Astrocyte (in vitro differentiated cells and primary cell): ENCODE results near the gene ATRAID. TPM values are rescaled to one million over a fixed set of nuclear protein-coding genes. Genes with fewer than 3 reads are reported as not detected.

Experiments
- DNase-seq: peaks from one replicate; pipeline ENCODE4 v3.0.0-alpha.2; 2010; ENCODE audit warnings: low read depth
- FAIRE-seq: peaks from 2 replicates; lab custom pipeline; 2011; peaks lifted over from hg19 to GRCh38; lab: Jason Lieb, UNC
- H2AFZ ChIP-seq: 2 replicates; pipeline ENCODE4 v1.6.0; 2012; ENCODE audit warnings: low read depth, low read length, inconsistent platforms
- H3K27ac ChIP-seq: 2 replicates; pipeline ENCODE4 v1.5.1; 2011; ENCODE audit warnings: low read depth, low read length, inconsistent platforms
- H3K27me3 ChIP-seq: 2 replicates; pipeline ENCODE4 v1.6.0; 2011; ENCODE audit warnings: low read length, inconsistent platforms; ENCODE audit not compliant: insufficient read depth
- H3K36me3 ChIP-seq: 2 replicates; pipeline ENCODE4 v1.5.1; 2011; ENCODE audit warnings: low read length, inconsistent platforms; ENCODE audit not compliant: insufficient read depth
- H3K4me1 ChIP-seq: 2 replicates; pipeline ENCODE4 v1.5.1; 2011; ENCODE audit warnings: low read length, inconsistent platforms; ENCODE audit not compliant: insufficient read depth
- H3K4me2 ChIP-seq: 2 replicates; pipeline ENCODE4 v1.6.0; 2012; ENCODE audit warnings: low read length, inconsistent platforms
- H3K4me3 ChIP-seq: 2 replicates; pipeline ENCODE4 v1.5.1; 2011; ENCODE audit warnings: low read depth, mild to moderate bottlenecking, low read length, inconsistent platforms; ENCODE audit not compliant: insufficient read depth
- H3K79me2 ChIP-seq: 2 replicates; pipeline ENCODE4 v1.6.0; 2012; ENCODE audit warnings: mild to moderate bottlenecking, low read length, inconsistent platforms; ENCODE audit not compliant: insufficient read depth
- H3K9ac ChIP-seq: 2 replicates; pipeline ENCODE4 v1.6.0; 2012; ENCODE audit warnings: mild to moderate bottlenecking, low read length, inconsistent platforms
- H3K9me3 ChIP-seq: 2 replicates; pipeline ENCODE4 v1.5.1; 2012; ENCODE audit warnings: low read depth, mild to moderate bottlenecking, low read length, inconsistent platforms; ENCODE audit not compliant: insufficient read depth
- H4K20me1 ChIP-seq: 2 replicates; pipeline ENCODE4 v1.6.0; 2012; ENCODE audit warnings: low read length, inconsistent platforms; ENCODE audit not compliant: insufficient read depth
- H3K27ac Mint-ChIP-seq: one replicate; pipeline ENCODE4 v1.8.0; 2021; ENCODE audit warnings: mild to moderate bottlenecking, mixed read lengths; ENCODE audit not compliant: unreplicated experiment
- H3K27me3 Mint-ChIP-seq: one replicate; pipeline ENCODE4 v1.8.0; 2021; ENCODE audit warnings: low read depth, mixed read lengths; ENCODE audit not compliant: unreplicated experiment
- H3K36me3 Mint-ChIP-seq: one replicate; pipeline ENCODE4 v1.8.0; 2021; ENCODE audit warnings: low read depth, mixed read lengths; ENCODE audit not compliant: unreplicated experiment
- H3K4me1 Mint-ChIP-seq: one replicate; pipeline ENCODE4 v1.8.0; 2021; ENCODE audit warnings: low read depth, mixed read lengths; ENCODE audit not compliant: unreplicated experiment
- H3K4me3 Mint-ChIP-seq: one replicate; pipeline ENCODE4 v1.8.0; 2021; ENCODE audit warnings: mild to moderate bottlenecking, moderate library complexity, mixed read lengths; ENCODE audit not compliant: unreplicated experiment
- H3K9me3 Mint-ChIP-seq: one replicate; pipeline ENCODE4 v1.8.0; 2021; ENCODE audit warnings: mild to moderate bottlenecking, mixed read lengths; ENCODE audit not compliant: unreplicated experiment
- EZH2 ChIP-seq: IDR thresholded peaks from 2 replicates; pipeline ENCODE4 v1.6.1; 2012; ENCODE audit warnings: mild to moderate bottlenecking, low read length, inconsistent platforms; ENCODE audit not compliant: insufficient read depth
- total RNA-seq: library from RNA; stranded (reverse); gene quantifications from 2 replicates; pipeline ENCODE4 v1.2.1, GENCODE V29; 2021
- TF ChIP-seq, protein P1 (sequence below): IDR thresholded peaks from 2 replicates; pipeline ENCODE4 v1.5.1; 2011; ENCODE audit warnings: low read depth, mild to moderate bottlenecking, inconsistent platforms, low read length, moderate library complexity; ENCODE audit not compliant: insufficient read depth

Gene ATRAID
- total RNA-seq, 1 donor from 2014 or later: 62.9 TPM

DNA sequence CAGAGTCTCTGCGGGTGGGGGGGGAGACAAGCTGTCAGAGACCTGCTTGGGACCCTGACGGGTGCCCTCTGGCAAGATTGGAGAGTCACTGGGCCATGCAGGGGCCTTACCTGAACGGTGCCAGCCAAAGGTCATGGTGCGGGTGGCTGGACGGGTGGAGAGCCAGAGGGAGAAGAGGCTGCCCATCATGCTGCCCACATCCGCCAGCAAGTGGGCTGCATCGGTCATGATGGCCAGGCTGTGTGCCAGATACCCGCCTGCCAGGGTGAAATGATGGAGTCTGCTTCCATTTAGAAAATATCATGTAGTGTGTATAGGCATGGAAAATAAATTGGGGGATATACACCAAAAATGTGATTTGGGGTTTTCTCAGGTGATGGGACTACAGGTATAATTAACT, 46.2 kb downstream of the ATRAID start:
- FAIRE-seq: no peak

GRCh38 chr2:27261241-27261925, 49.5 kb downstream of the ATRAID start:
- Histone ChIP-seq H3K9ac (no peak overlapping the region), H3K27me3 (peaks cover 61% of the 10 kb centered on the region), H4K20me1 (peaks cover 14% of the 10 kb centered on the region), H3K4me3 (no peak overlapping the region), H3K9me3 (peaks cover 2% of the 10 kb centered on the region), H3K27ac (no peak overlapping the region), H3K4me2 (no peak overlapping the region), H3K4me1 (peaks cover 6% of the 10 kb centered on the region), H3K36me3 (no peaks in the 10 kb centered on the region), H3K79me2 (no peaks in the 10 kb centered on the region), H2AFZ (no peak overlapping the region)
- H3K4me1 Mint-ChIP-seq: peaks cover 3% of the 10 kb centered on the region
- no peak for DNase-seq
- peaks cover 3% of the 10 kb centered on the region for H3K9me3 Mint-ChIP-seq
- H3K27me3 Mint-ChIP-seq: peaks cover 56% of the 10 kb centered on the region
- H3K27ac Mint-ChIP-seq: no peak overlapping the region
- no peak for FAIRE-seq
- peak overlapping the region; percentile 72 for H3K4me3 Mint-ChIP-seq
- no peak for TF ChIP-seq EZH2
- TF ChIP-seq, protein P1, sequence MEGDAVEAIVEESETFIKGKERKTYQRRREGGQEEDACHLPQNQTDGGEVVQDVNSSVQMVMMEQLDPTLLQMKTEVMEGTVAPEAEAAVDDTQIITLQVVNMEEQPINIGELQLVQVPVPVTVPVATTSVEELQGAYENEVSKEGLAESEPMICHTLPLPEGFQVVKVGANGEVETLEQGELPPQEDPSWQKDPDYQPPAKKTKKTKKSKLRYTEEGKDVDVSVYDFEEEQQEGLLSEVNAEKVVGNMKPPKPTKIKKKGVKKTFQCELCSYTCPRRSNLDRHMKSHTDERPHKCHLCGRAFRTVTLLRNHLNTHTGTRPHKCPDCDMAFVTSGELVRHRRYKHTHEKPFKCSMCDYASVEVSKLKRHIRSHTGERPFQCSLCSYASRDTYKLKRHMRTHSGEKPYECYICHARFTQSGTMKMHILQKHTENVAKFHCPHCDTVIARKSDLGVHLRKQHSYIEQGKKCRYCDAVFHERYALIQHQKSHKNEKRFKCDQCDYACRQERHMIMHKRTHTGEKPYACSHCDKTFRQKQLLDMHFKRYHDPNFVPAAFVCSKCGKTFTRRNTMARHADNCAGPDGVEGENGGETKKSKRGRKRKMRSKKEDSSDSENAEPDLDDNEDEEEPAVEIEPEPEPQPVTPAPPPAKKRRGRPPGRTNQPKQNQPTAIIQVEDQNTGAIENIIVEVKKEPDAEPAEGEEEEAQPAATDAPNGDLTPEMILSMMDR: no peak
- no peaks in the 10 kb centered on the region for H3K36me3 Mint-ChIP-seq

More for the DNA sequence above, 46.2 kb downstream of the ATRAID start:
- no peaks in the 10 kb centered on the region for H3K9me3 ChIP-seq
- H3K27me3 ChIP-seq: peaks cover 28% of the 10 kb centered on the region
- Mint-ChIP-seq H3K4me1 (no peaks in the 10 kb centered on the region), H3K9me3 (peaks cover 3% of the 10 kb centered on the region), H3K27ac (no peak overlapping the region), H3K27me3 (peaks cover 60% of the 10 kb centered on the region), H3K36me3 (no peaks in the 10 kb centered on the region), H3K4me3 (no peak overlapping the region)
- no peaks in the 10 kb centered on the region for H3K79me2 ChIP-seq
- no peak overlapping the region for H3K4me3 ChIP-seq
- no peaks in the 10 kb centered on the region for H3K36me3 ChIP-seq
- H3K27ac ChIP-seq: no peak overlapping the region
- H2AFZ ChIP-seq: no peak overlapping the region
- no peak overlapping the region for H3K9ac ChIP-seq
- DNase-seq: no peak
- no peak overlapping the region for H3K4me2 ChIP-seq
- H3K4me1 ChIP-seq: peaks cover 7% of the 10 kb centered on the region
- no peaks in the 10 kb centered on the region for H4K20me1 ChIP-seq
- TF ChIP-seq, protein P1: no peak
- no peak for TF ChIP-seq EZH2

- Histone ChIP-seq H3K79me2 (no peaks in the 10 kb centered on the region), H2AFZ (no peak overlapping the region), H3K9me3 (peaks cover 2% of the 10 kb centered on the region), H3K4me3 (no peak overlapping the region), H3K36me3 (no peaks in the 10 kb centered on the region), H3K27ac (no peak overlapping the region), H3K27me3 (peaks cover 62% of the 10 kb centered on the region), H4K20me1 (peaks cover 14% of the 10 kb centered on the region), H3K4me1 (peaks cover 6% of the 10 kb centered on the region), H3K9ac (no peak overlapping the region), H3K4me2 (peak overlapping the region; percentile 79)
- peaks cover 51% of the 10 kb centered on the region for H3K27me3 Mint-ChIP-seq
- H3K36me3 Mint-ChIP-seq: no peaks in the 10 kb centered on the region
- peaks cover 3% of the 10 kb centered on the region for H3K9me3 Mint-ChIP-seq
- FAIRE-seq: no peak
- no peak for DNase-seq
- peak overlapping the region; percentile 72 for H3K4me3 Mint-ChIP-seq
- H3K27ac Mint-ChIP-seq: no peak overlapping the region
- TF ChIP-seq, protein P1: no peak
- TF ChIP-seq EZH2: no peak
- peaks cover 3% of the 10 kb centered on the region for H3K4me1 Mint-ChIP-seq
Measured at GRCh38 chr2:27261926-27262298, 50.1 kb downstream of the ATRAID start.
